Muscle layer of duodenum (tissue), 2 donors: ENCODE data around the gene NRP2.

ENCODE experiments used
- H3K27ac ChIP-seq: one replicate; pipeline ENCODE4 v1.7.0; 2013; ENCODE audit warnings: mild to moderate bottlenecking, low read length
- H3K27me3 ChIP-seq: one replicate; pipeline ENCODE4 v1.7.0; 2013; ENCODE audit warnings: low read depth, mild to moderate bottlenecking, control low read depth, low read length
- H3K36me3 ChIP-seq, 2 donors: one replicate each; pipeline ENCODE4 v1.7.0; 2013; ENCODE audit warnings: low read length in 2 of 2, control low read depth in 1 of 2, mild to moderate bottlenecking in 1 of 2; ENCODE audit not compliant: insufficient read depth in 2 of 2, control insufficient read depth in 1 of 2
- H3K4me1 ChIP-seq, 2 donors: one replicate each; pipeline ENCODE4 v1.7.0; 2013; ENCODE audit warnings: low read length in 2 of 2, mild to moderate bottlenecking in 2 of 2, control low read depth in 1 of 2, moderate library complexity in 1 of 2; ENCODE audit not compliant: insufficient read depth in 2 of 2, control insufficient read depth in 1 of 2
- H3K4me3 ChIP-seq, 2 donors: one replicate each; pipeline ENCODE4 v1.7.0; 2013; ENCODE audit warnings: low read length in 2 of 2, low read depth in 1 of 2, mild to moderate bottlenecking in 1 of 2
- H3K9me3 ChIP-seq, 2 donors: one replicate each; pipeline ENCODE4 v1.7.0; 2013; ENCODE audit warnings: low read length in 2 of 2, control low read depth in 1 of 2, mild to moderate bottlenecking in 1 of 2; ENCODE audit not compliant: control insufficient read depth in 1 of 2
- donor health status: healthy.

The NRP2 gene

DNA sequence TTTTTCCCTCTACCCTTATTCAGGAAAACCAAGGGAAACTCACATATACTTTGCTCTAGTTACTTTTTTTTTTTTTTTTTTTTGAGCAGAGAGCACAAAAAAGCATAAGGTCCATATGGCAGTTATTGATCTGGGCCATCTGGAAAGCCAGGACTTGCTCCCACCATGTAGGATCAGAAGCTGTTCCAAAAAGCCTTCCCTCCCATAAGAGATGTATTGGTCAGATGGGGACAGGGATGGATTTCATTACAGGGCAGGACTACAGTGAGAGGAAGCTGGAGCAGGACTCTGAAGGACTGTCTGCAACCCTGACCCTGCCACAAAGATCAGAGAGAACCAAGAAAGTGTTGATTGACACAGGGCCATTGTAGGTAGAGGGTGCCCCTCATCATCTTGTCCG, 57.3 kb downstream of the NRP2 start:
- Histone ChIP-seq H3K4me3 (no peak overlapping the region), H3K27me3 (no peaks in the 10 kb centered on the region), H3K4me1 (peaks cover 0 to 21% of the 10 kb centered on the region in 2 donors), H3K36me3 (peaks cover 31 to 79% of the 10 kb centered on the region in 2 donors), H3K27ac (no peak overlapping the region), H3K9me3 (no peaks in the 10 kb centered on the region)

DNA sequence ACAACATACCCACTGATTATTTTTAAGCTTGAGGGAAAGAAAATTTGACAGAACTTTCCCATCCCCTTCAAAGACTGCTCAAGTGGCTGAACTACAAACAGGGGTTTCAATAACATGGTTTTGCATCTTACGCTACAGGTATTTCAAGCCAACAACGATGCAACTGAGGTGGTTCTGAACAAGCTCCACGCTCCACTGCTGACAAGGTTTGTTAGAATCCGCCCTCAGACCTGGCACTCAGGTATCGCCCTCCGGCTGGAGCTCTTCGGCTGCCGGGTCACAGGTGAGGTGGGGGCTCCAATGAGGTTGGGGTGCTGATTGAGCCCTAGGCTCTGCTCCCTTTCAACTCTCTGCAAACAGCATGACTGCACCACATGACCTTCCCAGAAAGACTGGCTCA, 58.1 kb downstream of the NRP2 start:
- peaks cover 0 to 15% of the 10 kb centered on the region in 2 donors for H3K4me1 ChIP-seq

GRCh38 chr2:205741256-205741978, 59.1 kb downstream of the NRP2 start:
- H3K36me3 ChIP-seq, result peaks cover 36 to 82% of the 10 kb centered on the region in 2 donors
- peaks cover 0 to 20% of the 10 kb centered on the region in 2 donors for H3K4me1 ChIP-seq
- no peaks in the 10 kb centered on the region for H3K9me3 ChIP-seq
- no peak overlapping the region for H3K27ac ChIP-seq
- no peak overlapping the region for H3K4me3 ChIP-seq
- H3K27me3 ChIP-seq, result no peaks in the 10 kb centered on the region

More for the DNA sequence above, 58.1 kb downstream of the NRP2 start:
- peaks cover 34 to 84% of the 10 kb centered on the region in 2 donors for H3K36me3 ChIP-seq
- H3K27me3 ChIP-seq, result no peaks in the 10 kb centered on the region
- no peaks in the 10 kb centered on the region for H3K9me3 ChIP-seq
- no peak overlapping the region for H3K4me3 ChIP-seq
- H3K27ac ChIP-seq, result no peak overlapping the region

- Histone ChIP-seq H3K4me1 (peaks cover 0 to 11% of the 10 kb centered on the region in 2 donors), H3K27ac (no peak overlapping the region), H3K27me3 (no peaks in the 10 kb centered on the region)
Observed at GRCh38 chr2:205743137-205743536, 60.8 kb downstream of the NRP2 start.

DNA sequence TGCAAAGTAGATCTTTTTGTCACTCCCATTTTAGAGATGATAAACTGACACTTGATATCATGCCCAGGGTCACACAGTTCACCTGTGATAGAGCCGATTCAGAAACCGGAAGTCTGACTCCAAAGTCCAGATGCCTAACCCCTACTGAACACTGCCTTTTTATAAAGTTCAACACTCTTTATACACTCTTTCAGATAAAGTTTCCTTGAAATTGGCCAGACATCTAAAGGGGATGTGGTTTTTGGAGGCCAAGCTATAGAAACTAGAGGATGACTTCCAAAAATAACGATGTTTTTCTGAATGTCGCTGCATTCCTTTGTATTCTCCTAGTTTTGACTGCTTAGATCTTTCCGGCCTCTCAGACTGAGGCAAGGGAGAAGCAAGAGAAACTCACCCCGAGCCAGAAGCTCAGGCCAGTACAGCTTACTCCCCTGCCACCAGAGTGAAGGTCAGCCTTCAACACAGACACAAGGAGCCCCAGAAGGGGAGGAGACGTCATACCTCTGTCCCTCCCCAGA, 61.8 kb downstream of the NRP2 start:
- Histone ChIP-seq H3K9me3 (no peaks in the 10 kb centered on the region), H3K36me3 (peaks cover 34 to 59% of the 10 kb centered on the region in 2 donors), H3K4me3 (no peak overlapping the region), H3K27me3 (no peaks in the 10 kb centered on the region), H3K4me1 (peaks cover 0 to 11% of the 10 kb centered on the region in 2 donors), H3K27ac (peak overlapping the region; percentile 10)

More at GRCh38 chr2:205743137-205743536, 60.8 kb downstream of the NRP2 start:
- Histone ChIP-seq H3K36me3 (peaks cover 39 to 69% of the 10 kb centered on the region in 2 donors), H3K4me3 (no peak overlapping the region), H3K9me3 (no peaks in the 10 kb centered on the region)

DNA sequence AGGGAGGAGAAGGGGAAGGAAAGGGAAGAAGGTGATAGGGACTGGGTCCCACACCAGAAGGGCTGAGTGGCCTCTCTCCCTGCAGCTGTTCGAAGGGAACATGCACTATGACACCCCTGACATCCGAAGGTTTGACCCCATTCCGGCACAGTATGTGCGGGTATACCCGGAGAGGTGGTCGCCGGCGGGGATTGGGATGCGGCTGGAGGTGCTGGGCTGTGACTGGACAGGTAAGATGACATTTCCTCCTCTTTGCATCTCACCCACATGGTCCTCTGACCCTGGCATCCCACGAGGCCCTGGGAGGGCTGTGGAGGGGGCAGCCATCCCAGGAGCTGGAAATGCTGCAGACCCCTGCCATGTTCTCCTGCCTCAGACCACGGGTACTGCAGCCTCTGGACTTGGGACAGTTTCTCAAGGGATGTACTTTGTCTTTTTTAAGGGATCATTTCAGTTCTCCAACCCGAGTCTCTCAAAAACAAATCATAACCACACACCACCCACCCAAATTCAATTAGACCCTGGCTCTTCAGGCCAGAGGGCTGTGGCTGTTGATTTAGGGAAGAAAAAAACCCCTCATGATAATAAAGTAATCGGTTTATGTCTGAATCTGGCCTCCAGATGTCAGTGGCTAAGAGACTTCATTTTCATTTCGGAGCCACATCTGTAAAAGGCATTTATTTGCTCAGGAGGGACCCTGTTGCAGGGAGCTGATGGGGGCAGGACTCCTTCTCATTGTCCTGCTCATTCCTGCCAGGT, 63.5 kb downstream of the NRP2 start:
- Histone ChIP-seq H3K4me3 (no peak overlapping the region), H3K27me3 (no peaks in the 10 kb centered on the region), H3K36me3 (peaks cover 28 to 53% of the 10 kb centered on the region in 2 donors), H3K9me3 (no peaks in the 10 kb centered on the region), H3K4me1 (peaks cover 0 to 13% of the 10 kb centered on the region in 2 donors), H3K27ac (peak overlapping the region; percentile 13)

GRCh38 chr2:205746420-205746785, 64.1 kb downstream of the NRP2 start:
- Histone ChIP-seq H3K27me3 (no peaks in the 10 kb centered on the region), H3K36me3 (peaks cover 27 to 47% of the 10 kb centered on the region in 2 donors), H3K27ac (no peak overlapping the region), H3K9me3 (no peaks in the 10 kb centered on the region), H3K4me3 (no peak overlapping the region), H3K4me1 (peaks cover 0 to 19% of the 10 kb centered on the region in 2 donors)

- no peaks in the 10 kb centered on the region for H3K27me3 ChIP-seq
- H3K36me3 ChIP-seq, result peaks cover 19 to 41% of the 10 kb centered on the region in 2 donors
- H3K27ac ChIP-seq, result peak overlapping the region; percentile 40
- H3K4me3 ChIP-seq, result no peak overlapping the region
- peaks cover 0 to 24% of the 10 kb centered on the region in 2 donors for H3K4me1 ChIP-seq
- H3K9me3 ChIP-seq, result no peaks in the 10 kb centered on the region
Observed at GRCh38 chr2:205747829-205748386, 65.6 kb downstream of the NRP2 start.

DNA sequence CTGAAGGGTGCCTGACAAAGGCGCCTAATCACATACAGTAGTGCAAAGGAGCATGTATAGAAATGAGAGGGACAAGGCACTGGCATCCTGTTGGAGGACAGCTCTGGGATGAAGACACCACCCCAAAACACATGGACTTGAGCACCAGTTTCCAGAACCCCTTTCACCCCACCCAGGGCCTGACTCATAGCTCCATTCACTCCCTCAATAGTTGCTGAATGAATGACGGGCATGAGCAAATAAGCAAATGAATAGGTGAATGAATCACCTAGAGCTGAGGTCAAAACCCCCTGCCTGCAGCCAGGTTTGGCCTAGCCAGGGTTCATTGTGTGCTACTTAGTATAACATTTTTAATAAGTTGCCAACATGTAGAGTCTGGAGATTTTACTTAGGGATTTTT, 66.3 kb downstream of the NRP2 start:
- Histone ChIP-seq H3K27ac (peak overlapping the region; percentile 32), H3K4me3 (no peak overlapping the region), H3K4me1 (peaks cover 0 to 30% of the 10 kb centered on the region in 2 donors), H3K27me3 (no peaks in the 10 kb centered on the region), H3K9me3 (no peaks in the 10 kb centered on the region), H3K36me3 (peaks cover 18 to 38% of the 10 kb centered on the region in 2 donors)

DNA sequence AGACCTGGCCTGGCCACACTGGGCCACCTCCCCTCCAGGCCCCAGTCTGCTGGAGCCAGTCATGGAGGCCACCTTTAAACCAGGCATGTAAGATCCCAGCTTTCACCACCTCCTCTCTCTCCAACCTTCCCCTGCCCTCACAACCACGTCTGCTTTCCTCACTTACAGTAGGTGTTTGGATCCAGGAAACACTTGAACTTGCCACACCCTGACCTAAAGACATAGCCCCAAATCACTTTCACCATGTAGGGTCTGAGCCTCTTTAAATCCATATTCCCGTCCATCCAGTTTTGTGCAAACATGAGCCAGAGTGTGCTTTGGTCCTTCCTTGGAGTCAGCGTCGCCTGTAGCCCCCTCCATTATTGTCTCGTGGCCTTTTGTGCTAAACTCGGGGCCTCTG, 66.8 kb downstream of the NRP2 start:
- no peaks in the 10 kb centered on the region for H3K27me3 ChIP-seq
- H3K36me3 ChIP-seq, result peaks cover 18 to 38% of the 10 kb centered on the region in 2 donors
- peaks cover under 1 to 32% of the 10 kb centered on the region in 2 donors for H3K4me1 ChIP-seq
- no peak overlapping the region for H3K4me3 ChIP-seq
- no peak overlapping the region for H3K27ac ChIP-seq
- no peaks in the 10 kb centered on the region for H3K9me3 ChIP-seq

- Histone ChIP-seq H3K36me3 (peaks cover 11 to 28% of the 10 kb centered on the region in 2 donors), H3K27ac (peak overlapping the region; percentile 23), H3K9me3 (no peaks in the 10 kb centered on the region), H3K4me3 (no peak overlapping the region), H3K27me3 (no peaks in the 10 kb centered on the region), H3K4me1 (peaks cover 14 to 49% of the 10 kb centered on the region in 2 donors)
Observed at GRCh38 chr2:205750797-205751196, 68.5 kb downstream of the NRP2 start.
